HepG2 (cell line): ENCODE data around the gene SYNDIG1. TPM values are rescaled to one million over a fixed set of nuclear protein-coding genes. Genes with fewer than 3 reads are reported as not detected.

ENCODE experiments used
- ATAC-seq: fragments of 200-7000 bp; cut with Tn5 transposase; 3 replicates; pipeline ENCODE4 v1.9.1; 2020; ENCODE audit warnings: mild to moderate bottlenecking, moderate library complexity
- BruUV-seq: library from RNA; stranded (reverse); fragments of 400-500 nt; replicated peaks from 2 replicates; lab custom pipeline; 2021; lab: Mats Ljungman, UMichigan
- CTCF ChIA-PET: fragments of 300-600 bp; formaldehyde crosslinking; extraction: SDS; loops from one replicate; lab custom pipeline; 2021; ENCODE audit warnings: low total read pairs, inconsistent platforms, low intra/inter-chr PET ratio; lab: Yijun Ruan, JAX
- POLR2A ChIA-PET: fragments of 350-600 bp; sonication (Branson Sonifier 250); formaldehyde crosslinking; loops from one replicate; lab custom pipeline; 2020; ENCODE audit warnings: antibody characterized with exemption, inconsistent platforms; lab: Yijun Ruan, JAX
- DNase-seq: peaks from one replicate; pipeline ENCODE4 v3.0.0-alpha.2; 2015; ENCODE audit warnings: low spot score
- FAIRE-seq: peaks from 3 replicates; lab custom pipeline; 2011; peaks lifted over from hg19 to GRCh38; lab: Jason Lieb, UNC
- H2AFZ ChIP-seq: one replicate; pipeline ENCODE4 v1.6.1; 2011; ENCODE audit warnings: low read length, inconsistent platforms
- H3K27ac ChIP-seq: fragments of 300-600 bp; 3 replicates; pipeline ENCODE4 v1.8.0; 2011; ENCODE audit warnings: mixed run types, mild to moderate bottlenecking, mixed read lengths, low read length, inconsistent platforms; ENCODE audit not compliant: insufficient read depth; ENCODE audit errors: extremely low read length
- H3K27me3 ChIP-seq, 2 experiments: fragments of 200-600 bp in 1 of 2; 2 replicates in 1 of 2; 3 replicates in 1 of 2; pipeline versions ENCODE4 v1.6.0 to v1.8.0; 2011; ENCODE audit warnings: low read length in 2 of 2, mild to moderate bottlenecking in 2 of 2, moderate library complexity in 2 of 2, inconsistent platforms in 1 of 2; ENCODE audit not compliant: insufficient read depth in 2 of 2, control insufficient read depth in 1 of 2
- H3K36me3 ChIP-seq, 2 experiments: fragments of 200-600 bp in 1 of 2; replicated peaks in 1 of 2; 2 replicates in 1 of 2; 3 replicates in 1 of 2; pipeline versions ENCODE4 v1.5.1 to v1.8.0; 2011; ENCODE audit warnings: low read length in 2 of 2, inconsistent platforms in 1 of 2; ENCODE audit not compliant: insufficient read depth in 2 of 2, control insufficient read depth in 1 of 2
- H3K4me1 ChIP-seq: 2 replicates; pipeline ENCODE4 v1.5.1; 2012; ENCODE audit warnings: low read length, inconsistent platforms; ENCODE audit not compliant: insufficient read depth
- H3K4me2 ChIP-seq: 2 replicates; pipeline ENCODE4 v1.6.0; 2011; ENCODE audit warnings: low read depth, low read length, inconsistent platforms
- H3K4me3 ChIP-seq, 3 experiments: fragments of 200-600 bp in 1 of 3; sonication (generic), shearing (Covaris generic) in 1 of 3; replicated peaks in 1 of 3; 2 replicates each; pipeline ENCODE4 v1.5.1; 2011 to 2016; ENCODE audit warnings: low read length in 3 of 3, inconsistent platforms in 2 of 3, low read depth in 2 of 3, mild to moderate bottlenecking in 2 of 3, control low read depth in 1 of 3, mixed read lengths in 1 of 3; ENCODE audit not compliant: insufficient read depth in 1 of 3
- H3K79me2 ChIP-seq: one replicate; pipeline ENCODE4 v1.6.1; 2011; ENCODE audit warnings: low read length, inconsistent platforms; ENCODE audit not compliant: insufficient read depth
- H3K9ac ChIP-seq: 2 replicates; pipeline ENCODE4 v1.6.0; 2011; ENCODE audit warnings: mild to moderate bottlenecking, low read depth, low read length, inconsistent platforms; ENCODE audit not compliant: insufficient read depth
- H3K9me3 ChIP-seq: 2 replicates; pipeline ENCODE4 v1.5.1; 2012; ENCODE audit warnings: mild to moderate bottlenecking, low read length
- H4K20me1 ChIP-seq: 2 replicates; pipeline ENCODE4 v1.6.0; 2011; ENCODE audit warnings: inconsistent platforms, mild to moderate bottlenecking, low read length, moderate library complexity; ENCODE audit not compliant: insufficient read depth
- IKZF5 ChIP-seq: IDR thresholded peaks from 2 replicates; pipeline ENCODE4 v1.6.1; 2018; ENCODE audit warnings: missing genetic modification reagents, mild to moderate bottlenecking, missing compliant biosample characterization
- MAFF ChIP-seq: IDR thresholded peaks from 2 replicates; pipeline ENCODE4 v1.6.1; 2011; ENCODE audit warnings: low read depth, low read length, improper control_type of control experiment
- NFKB2 ChIP-seq: sonication (generic); formaldehyde crosslinking; IDR thresholded peaks from 2 replicates; pipeline ENCODE4 v1.4.0; 2020; ENCODE audit warnings: missing genetic modification reagents, borderline replicate concordance
- PRDM15 ChIP-seq: sonication (generic); formaldehyde crosslinking; IDR thresholded peaks from 2 replicates; pipeline ENCODE4 v1.4.0; 2020; ENCODE audit warnings: missing genetic modification reagents
- TRIM22 ChIP-seq: fragments of 450-650 bp; IDR thresholded peaks from 2 replicates; pipeline ENCODE4 v1.6.1; 2017
- WGBS: methylation state at CpG from one replicate; pipeline ENCODE4 v1.1.6; 2017; ENCODE audit warnings: low lambda C conversion rate; 5-methylcytosine and 5-hydroxymethylcytosine counted together
- in situ Hi-C: cut with HindIII; loops from 2 replicates; pipeline ENCODE4 v1.10.0; 2017; ENCODE audit warnings: low pct_unique_long_range_greater_than_20kb; ENCODE audit not compliant: extremely low pct_ligation_motif_present
- intact Hi-C: fragments of 100-400 bp; cut with micrococcal nuclease; formaldehyde crosslinking; loops from one replicate; pipeline ENCODE4 v1.10.0; 2022; ENCODE audit not compliant: unreplicated experiment
- polyA plus RNA-seq, 8 experiments: library from polyadenylated mRNA; depleted of rRNA in 3 of 8; stranded (reverse) in 7 of 8; unstranded in 1 of 8; fragments of >200 nt; fragmentation: Illumina TruSeq in 4 of 8; extraction: Trizol in 4 of 8; gene quantifications; 2 replicates each; pipeline versions ENCODE4 v1.2.1 to v1.2.3, GENCODE V29; 2011 to 2016; ENCODE audit warnings: low read depth in 4 of 8, missing spikeins in 1 of 8, mixed read lengths in 1 of 8; ENCODE audit not compliant: insufficient read depth in 1 of 8
- total RNA-seq, 5 experiments: library from RNA; depleted of rRNA; stranded (reverse); fragments of >200 nt; fragmentation: Illumina TruSeq; extraction: Trizol; gene quantifications; 2 replicates each; pipeline ENCODE4 v1.2.3, GENCODE V29; 2016; ENCODE audit warnings: low read depth in 1 of 5

Gene SYNDIG1
- total and polyA plus RNA-seq, 2 of the 13 experiments (the other 11 are each of a cell fraction or from before 2014, with no cell fraction given): not detected

- TF ChIP-seq IKZF5 (CRISPR knock-in tag): no peak
Measured at GRCh38 chr20:24662752-24663365, 193.4 kb downstream of the SYNDIG1 start (continued).

- no TSS peak for BruUV-seq
- Histone ChIP-seq H3K9me3 (no peaks in the 10 kb centered on the region), H3K4me3 (no peak overlapping the region), H2AFZ (no peak overlapping the region), H3K9ac (no peak overlapping the region), H3K36me3 (no peaks in the 10 kb centered on the region), H3K4me2 (no peak overlapping the region), H3K4me1 (no peaks in the 10 kb centered on the region), H3K27me3 (peaks cover 15 to 57% of the 10 kb centered on the region in 2 experiments; a peak in 3 of 5 replicates), H3K27ac (no peak overlapping the region), H3K79me2 (no peaks in the 10 kb centered on the region), H4K20me1 (no peaks in the 10 kb centered on the region; the same call in 1 of the 2 replicates)
- no peak for FAIRE-seq
- CTCF ChIA-PET: no interaction called here
- no peak for ATAC-seq
- WGBS: 32% methylated on average over 6 of the region's 6 CpGs
- in situ Hi-C loops: no loop called here
- POLR2A ChIA-PET: no interaction called here
- no peak for DNase-seq
- TF ChIP-seq PRDM15: no peak
- no peak for TF ChIP-seq TRIM22
- no peak for TF ChIP-seq MAFF
- TF ChIP-seq NFKB2: no peak
- intact Hi-C loops: no loop called here
Measured at GRCh38 chr20:24663496-24663895, 194.1 kb downstream of the SYNDIG1 start.
